ENCODE data around the gene KRTAP10-8. TPM values are rescaled to one million over a fixed set of nuclear protein-coding genes. Genes with fewer than 3 reads are reported as not detected.

KRTAP10-8 gene
- total RNA-seq, 1 experiment from 2014 or later: not detected

DNA sequence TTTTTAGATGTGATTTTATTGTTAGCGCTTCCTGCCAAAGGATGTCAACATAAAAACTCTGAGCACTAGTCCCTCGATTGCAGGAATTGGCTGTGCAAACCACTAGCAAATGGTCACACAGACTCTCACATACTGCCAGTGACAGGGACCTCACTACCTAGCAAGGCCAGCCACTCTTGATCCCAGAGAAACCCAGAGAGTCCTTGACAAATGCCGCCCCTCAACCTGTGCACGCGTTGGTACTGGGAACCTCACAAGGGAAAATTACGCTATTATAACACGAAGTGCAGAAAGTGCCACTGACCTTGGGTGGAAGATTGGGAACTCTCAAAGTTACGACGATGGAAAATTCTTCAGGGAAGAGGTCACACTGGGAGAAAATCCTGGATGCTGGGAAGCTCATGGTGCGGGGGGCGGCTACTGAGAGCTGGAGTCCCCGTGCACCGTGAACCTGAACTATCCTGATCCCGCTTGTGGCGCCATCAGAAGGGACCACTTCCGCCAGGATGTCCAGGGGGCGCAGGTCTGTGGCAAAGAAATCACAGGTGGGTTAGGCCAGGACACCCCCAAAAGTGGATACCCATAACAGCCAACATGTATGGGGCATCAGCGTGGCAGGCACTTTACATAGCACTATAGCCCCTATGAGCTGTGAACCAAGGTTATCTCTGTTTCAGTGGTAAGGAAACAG lies 44.3 kb upstream of the KRTAP10-8 start:
- Mint-ChIP-seq H3K27me3 (ENCODE audit: low read depth) (peaks cover 6% of the 10 kb centered on the region), H3K4me3 (no peak overlapping the region), H3K27ac (no peak overlapping the region), H3K36me3 (peaks cover 17% of the 10 kb centered on the region), H3K9me3 (peaks cover 23% of the 10 kb centered on the region), H3K4me1 (no peaks in the 10 kb centered on the region)
- no peak for TF ChIP-seq ZNF512 (CRISPR knock-in tag; IDR thresholded peaks at IDR 0.05; ENCODE audit: borderline replicate concordance)
- TF ChIP-seq, protein P1, sequence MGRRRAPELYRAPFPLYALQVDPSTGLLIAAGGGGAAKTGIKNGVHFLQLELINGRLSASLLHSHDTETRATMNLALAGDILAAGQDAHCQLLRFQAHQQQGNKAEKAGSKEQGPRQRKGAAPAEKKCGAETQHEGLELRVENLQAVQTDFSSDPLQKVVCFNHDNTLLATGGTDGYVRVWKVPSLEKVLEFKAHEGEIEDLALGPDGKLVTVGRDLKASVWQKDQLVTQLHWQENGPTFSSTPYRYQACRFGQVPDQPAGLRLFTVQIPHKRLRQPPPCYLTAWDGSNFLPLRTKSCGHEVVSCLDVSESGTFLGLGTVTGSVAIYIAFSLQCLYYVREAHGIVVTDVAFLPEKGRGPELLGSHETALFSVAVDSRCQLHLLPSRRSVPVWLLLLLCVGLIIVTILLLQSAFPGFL (CRISPR knock-in tag; IDR thresholded peaks at IDR 0.05; ENCODE audit: borderline replicate concordance): no peak
- no peak for TF ChIP-seq ERG (CRISPR knock-in tag; IDR thresholded peaks at IDR 0.05)
- TF ChIP-seq USF2 (CRISPR knock-in tag; IDR thresholded peaks at IDR 0.05): no peak
- no peak for TF ChIP-seq NR3C1 (CRISPR knock-in tag; conservative IDR thresholded peaks at IDR 0.05; ENCODE audit: low read depth)
- ChIA-PET POLR2A (no interaction called here), CTCF (interaction anchor here (1.2 kb wide), 1 partner anchor 225 kb away, joined by 3 read pairs; no protein-coding TSS in a partner anchor)
- DNase-seq (ENCODE audit: low spot score) (no peak), ATAC-seq (no peak)

DNA sequence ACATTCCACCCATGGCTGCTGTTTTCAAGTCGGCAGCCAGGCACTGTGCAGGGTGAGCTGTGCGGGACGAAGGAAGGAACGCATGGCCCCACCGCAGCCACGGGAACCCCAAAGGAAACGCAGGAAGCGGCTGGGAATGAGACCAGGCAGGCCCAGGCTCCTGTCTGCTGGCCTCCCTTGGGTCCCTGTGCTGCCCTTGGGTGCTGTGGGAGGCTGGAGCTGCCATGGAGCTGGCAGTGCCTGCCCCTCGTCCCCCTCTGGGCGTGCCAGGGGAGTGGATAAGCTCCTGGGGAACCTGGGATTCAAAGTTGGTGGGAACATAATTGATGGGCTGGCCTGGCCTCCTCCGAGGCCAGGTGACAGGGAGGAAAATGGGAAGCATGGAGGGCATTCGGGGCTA lies 43.6 kb upstream of the KRTAP10-8 start:
- Mint-ChIP-seq H3K36me3 (peaks cover 17% of the 10 kb centered on the region), H3K27me3 (ENCODE audit: low read depth) (peaks cover 6% of the 10 kb centered on the region), H3K4me1 (no peaks in the 10 kb centered on the region), H3K27ac (no peak overlapping the region), H3K4me3 (no peak overlapping the region), H3K9me3 (peaks cover 23% of the 10 kb centered on the region)
- DNase-seq (ENCODE audit: low spot score): no peak
- ATAC-seq: no peak; the same call in 1 of the 2 replicates
- POLR2A ChIA-PET: no interaction called here
- no peak for TF ChIP-seq NFE2L1 (CRISPR knock-in tag; IDR thresholded peaks at IDR 0.05)
- TF ChIP-seq JAZF1 (CRISPR knock-in tag; IDR thresholded peaks at IDR 0.05): no peak
- TF ChIP-seq, protein P2, sequence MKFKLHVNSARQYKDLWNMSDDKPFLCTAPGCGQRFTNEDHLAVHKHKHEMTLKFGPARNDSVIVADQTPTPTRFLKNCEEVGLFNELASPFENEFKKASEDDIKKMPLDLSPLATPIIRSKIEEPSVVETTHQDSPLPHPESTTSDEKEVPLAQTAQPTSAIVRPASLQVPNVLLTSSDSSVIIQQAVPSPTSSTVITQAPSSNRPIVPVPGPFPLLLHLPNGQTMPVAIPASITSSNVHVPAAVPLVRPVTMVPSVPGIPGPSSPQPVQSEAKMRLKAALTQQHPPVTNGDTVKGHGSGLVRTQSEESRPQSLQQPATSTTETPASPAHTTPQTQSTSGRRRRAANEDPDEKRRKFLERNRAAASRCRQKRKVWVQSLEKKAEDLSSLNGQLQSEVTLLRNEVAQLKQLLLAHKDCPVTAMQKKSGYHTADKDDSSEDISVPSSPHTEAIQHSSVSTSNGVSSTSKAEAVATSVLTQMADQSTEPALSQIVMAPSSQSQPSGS (CRISPR knock-in tag; IDR thresholded peaks at IDR 0.05; ENCODE audit: borderline replicate concordance, low read depth): no peak
- TF ChIP-seq, protein P3, sequence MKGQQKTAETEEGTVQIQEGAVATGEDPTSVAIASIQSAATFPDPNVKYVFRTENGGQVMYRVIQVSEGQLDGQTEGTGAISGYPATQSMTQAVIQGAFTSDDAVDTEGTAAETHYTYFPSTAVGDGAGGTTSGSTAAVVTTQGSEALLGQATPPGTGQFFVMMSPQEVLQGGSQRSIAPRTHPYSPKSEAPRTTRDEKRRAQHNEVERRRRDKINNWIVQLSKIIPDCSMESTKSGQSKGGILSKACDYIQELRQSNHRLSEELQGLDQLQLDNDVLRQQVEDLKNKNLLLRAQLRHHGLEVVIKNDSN (CRISPR knock-in tag; IDR thresholded peaks at IDR 0.05): no peak
- no peak for TF ChIP-seq ZNF232 (CRISPR knock-in tag; IDR thresholded peaks at IDR 0.05)
- TF ChIP-seq NR1H2 (CRISPR knock-in tag; IDR thresholded peaks at IDR 0.05): no peak
- TF ChIP-seq NFYB (CRISPR knock-in tag; conservative IDR thresholded peaks at IDR 0.05; ENCODE audit: low read depth): no peak
- no peak for TF ChIP-seq ZNF425 (CRISPR knock-in tag; conservative IDR thresholded peaks at IDR 0.05)
- no peak for TF ChIP-seq PRRX2 (CRISPR knock-in tag; IDR thresholded peaks at IDR 0.05)
- CTCF ChIA-PET: interaction anchor here (1.2 kb wide), 1 partner anchor 225 kb away, joined by 3 read pairs; no protein-coding TSS in a partner anchor
